Tibial nerve (tissue), 3 donors: ENCODE results near the gene INPP5A.

Experiments
- POLR2A ChIP-seq, 2 donors: fragments of 450-650 bp; IDR thresholded peaks; one replicate each; pipeline ENCODE4 v1.6.1; 2017; ENCODE audit warnings: antibody characterized with exemption in 2 of 2, mild to moderate bottlenecking in 2 of 2, moderate library complexity in 2 of 2
- TF ChIP-seq, protein P1 (sequence below), 5 experiments: fragments of 200-600 bp in 3 of 5; fragments of 450-650 bp in 2 of 5; sonication (generic) in 3 of 5; IDR thresholded peaks; one replicate each; pipeline ENCODE4 v1.5.1; 2016 to 2019; ENCODE audit warnings: antibody characterized with exemption in 5 of 5, mild to moderate bottlenecking in 3 of 5, moderate library complexity in 2 of 5

DNA sequence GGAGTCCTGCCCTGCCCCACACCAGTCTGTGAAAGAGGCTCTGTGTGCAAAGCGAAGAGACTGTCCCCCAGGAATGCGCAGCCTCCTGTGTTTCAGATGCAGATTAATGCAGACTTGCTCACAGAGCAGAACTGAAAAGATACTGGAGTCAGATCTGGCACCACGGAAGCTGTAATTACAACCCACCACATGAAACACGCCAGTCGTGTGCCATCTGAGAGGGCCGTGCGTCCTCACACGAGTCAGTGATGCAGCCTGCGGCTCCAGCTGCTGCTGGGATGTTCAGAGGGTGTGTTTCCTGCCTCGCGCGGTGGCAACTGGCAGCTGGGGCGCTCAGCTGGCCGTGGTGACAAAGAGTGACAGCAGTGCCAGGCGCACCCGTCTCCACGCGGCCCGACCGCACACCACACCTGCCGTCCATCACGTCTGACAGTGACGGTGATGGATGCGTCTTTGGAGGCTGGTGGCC, 198.4 kb downstream of the INPP5A start:
- TF ChIP-seq, protein P1, sequence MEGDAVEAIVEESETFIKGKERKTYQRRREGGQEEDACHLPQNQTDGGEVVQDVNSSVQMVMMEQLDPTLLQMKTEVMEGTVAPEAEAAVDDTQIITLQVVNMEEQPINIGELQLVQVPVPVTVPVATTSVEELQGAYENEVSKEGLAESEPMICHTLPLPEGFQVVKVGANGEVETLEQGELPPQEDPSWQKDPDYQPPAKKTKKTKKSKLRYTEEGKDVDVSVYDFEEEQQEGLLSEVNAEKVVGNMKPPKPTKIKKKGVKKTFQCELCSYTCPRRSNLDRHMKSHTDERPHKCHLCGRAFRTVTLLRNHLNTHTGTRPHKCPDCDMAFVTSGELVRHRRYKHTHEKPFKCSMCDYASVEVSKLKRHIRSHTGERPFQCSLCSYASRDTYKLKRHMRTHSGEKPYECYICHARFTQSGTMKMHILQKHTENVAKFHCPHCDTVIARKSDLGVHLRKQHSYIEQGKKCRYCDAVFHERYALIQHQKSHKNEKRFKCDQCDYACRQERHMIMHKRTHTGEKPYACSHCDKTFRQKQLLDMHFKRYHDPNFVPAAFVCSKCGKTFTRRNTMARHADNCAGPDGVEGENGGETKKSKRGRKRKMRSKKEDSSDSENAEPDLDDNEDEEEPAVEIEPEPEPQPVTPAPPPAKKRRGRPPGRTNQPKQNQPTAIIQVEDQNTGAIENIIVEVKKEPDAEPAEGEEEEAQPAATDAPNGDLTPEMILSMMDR (IDR thresholded peaks at IDR 0.05): no peak
- TF ChIP-seq POLR2A (IDR thresholded peaks at IDR 0.05): no peak
